Body of pancreas (tissue), 4 donors: ENCODE data around the gene CCDC27.

Experiments
- POLR2A ChIP-seq, 3 donors: fragments of 450-650 bp; IDR thresholded peaks; one replicate each; pipeline ENCODE4 v1.6.1; 2016; ENCODE audit warnings: antibody characterized with exemption in 3 of 3, mild to moderate bottlenecking in 2 of 3
- TF ChIP-seq, protein P1 (sequence below), 7 experiments: fragments of 450-650 bp in 4 of 7; fragments of 200-600 bp in 3 of 7; sonication (generic) in 3 of 7; IDR thresholded peaks; one replicate each; pipeline ENCODE4 v1.5.1; 2016 to 2019; ENCODE audit warnings: antibody characterized with exemption in 7 of 7

DNA sequence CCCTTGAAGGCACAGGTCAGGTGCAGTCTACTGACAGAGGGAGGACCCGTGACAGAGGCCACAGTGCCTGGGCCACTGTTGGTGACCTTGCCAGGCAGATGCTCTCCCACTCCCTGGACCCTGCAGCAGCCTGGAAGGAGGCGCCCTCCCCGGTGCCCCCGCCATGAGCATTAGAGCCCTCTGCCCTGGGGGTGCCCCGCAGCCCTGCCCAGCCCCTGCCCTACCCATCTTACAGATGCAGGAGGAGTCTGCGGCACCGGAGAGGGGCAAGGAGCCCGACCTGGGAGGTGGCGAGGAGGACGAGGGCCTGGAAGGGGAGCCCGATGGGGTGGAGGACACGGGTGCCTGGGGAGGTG is 10.6 kb downstream of the CCDC27 start:
- TF ChIP-seq, protein P1, sequence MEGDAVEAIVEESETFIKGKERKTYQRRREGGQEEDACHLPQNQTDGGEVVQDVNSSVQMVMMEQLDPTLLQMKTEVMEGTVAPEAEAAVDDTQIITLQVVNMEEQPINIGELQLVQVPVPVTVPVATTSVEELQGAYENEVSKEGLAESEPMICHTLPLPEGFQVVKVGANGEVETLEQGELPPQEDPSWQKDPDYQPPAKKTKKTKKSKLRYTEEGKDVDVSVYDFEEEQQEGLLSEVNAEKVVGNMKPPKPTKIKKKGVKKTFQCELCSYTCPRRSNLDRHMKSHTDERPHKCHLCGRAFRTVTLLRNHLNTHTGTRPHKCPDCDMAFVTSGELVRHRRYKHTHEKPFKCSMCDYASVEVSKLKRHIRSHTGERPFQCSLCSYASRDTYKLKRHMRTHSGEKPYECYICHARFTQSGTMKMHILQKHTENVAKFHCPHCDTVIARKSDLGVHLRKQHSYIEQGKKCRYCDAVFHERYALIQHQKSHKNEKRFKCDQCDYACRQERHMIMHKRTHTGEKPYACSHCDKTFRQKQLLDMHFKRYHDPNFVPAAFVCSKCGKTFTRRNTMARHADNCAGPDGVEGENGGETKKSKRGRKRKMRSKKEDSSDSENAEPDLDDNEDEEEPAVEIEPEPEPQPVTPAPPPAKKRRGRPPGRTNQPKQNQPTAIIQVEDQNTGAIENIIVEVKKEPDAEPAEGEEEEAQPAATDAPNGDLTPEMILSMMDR (IDR thresholded peaks at IDR 0.05), result no peak
- no peak for TF ChIP-seq POLR2A (IDR thresholded peaks at IDR 0.05)
